ENCODE data around the gene QRFP.
"Not testable (repeated sequence)": the region's sequence is repeated elsewhere in the genome, so short reads cannot be mapped to it uniquely, and the experiment has no call there.

Gene QRFP

DNA sequence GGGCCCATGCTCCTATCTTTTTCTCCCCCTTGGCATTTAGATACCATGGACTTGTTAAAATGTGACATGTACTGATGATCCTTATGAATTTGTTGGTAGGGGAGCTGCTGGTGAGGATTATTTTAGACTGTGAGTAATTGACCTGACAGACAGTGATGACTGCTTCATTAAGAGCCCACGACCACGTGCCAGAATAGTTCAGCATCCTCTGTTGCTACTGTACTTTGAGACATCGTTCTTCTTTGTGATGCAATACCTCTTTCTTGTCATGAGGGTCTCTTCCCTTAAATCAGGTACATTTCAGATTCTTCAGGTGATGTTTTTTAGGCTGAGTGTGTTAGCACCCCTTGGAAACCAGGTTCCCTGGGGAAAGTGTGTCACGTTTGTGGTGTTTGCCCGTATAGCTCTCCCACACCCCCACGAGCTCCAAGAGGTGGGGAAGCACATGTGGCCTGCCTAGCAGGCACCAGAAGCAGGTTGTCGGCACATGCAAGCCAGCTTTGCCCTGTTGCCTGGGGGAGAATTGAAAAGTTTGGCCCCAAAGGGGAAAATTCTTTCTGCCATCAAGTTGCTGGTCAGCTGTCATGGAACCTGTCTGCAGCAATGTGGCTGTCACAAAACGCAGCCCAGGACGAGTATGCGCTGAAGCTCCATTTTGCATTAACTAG lies 25.1 kb downstream of the QRFP start:
- no peak for DNase-seq

DNA sequence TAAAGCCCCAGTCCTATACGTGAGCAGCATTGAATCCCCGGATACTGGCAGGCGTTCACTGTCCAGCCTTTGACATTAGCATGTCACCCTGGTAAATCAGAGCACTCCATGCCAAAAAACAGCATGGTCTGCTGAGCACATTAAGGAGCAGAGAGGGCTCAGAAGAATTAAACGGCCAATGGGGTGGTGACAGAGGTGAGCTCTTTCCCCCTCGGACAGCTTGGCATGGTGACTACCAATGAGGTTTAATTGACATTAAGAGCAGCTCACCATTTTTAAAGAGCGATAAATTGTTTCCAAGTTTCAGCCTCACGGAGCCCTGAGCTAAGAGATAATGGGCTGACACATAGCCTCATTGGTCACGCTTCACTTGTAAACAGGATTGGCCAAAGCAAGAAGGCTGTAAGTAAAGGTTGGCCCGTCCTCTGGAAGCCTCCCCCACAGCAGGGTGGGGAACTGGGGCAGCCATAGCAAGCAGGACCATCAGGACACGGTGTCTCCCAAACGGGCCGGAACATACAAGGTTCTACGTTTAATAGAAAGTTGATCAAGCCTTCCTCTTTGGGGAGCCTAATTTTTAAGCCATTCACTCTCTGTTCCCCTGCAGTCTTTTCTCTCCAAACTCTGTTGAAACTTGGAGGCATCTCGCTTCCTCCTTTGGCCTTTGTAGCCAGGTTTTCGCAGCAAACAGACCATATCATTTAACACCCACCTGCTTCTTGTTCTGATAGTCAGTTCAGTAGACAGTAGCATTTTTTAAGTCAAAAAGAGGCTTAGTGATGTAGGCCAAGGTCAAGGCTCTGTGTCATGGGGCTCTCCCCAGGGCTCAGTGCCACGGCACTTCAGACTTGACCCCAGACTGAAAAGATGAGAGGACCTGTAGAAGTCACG lies 25.9 kb downstream of the QRFP start:
- no peak for DNase-seq

DNA sequence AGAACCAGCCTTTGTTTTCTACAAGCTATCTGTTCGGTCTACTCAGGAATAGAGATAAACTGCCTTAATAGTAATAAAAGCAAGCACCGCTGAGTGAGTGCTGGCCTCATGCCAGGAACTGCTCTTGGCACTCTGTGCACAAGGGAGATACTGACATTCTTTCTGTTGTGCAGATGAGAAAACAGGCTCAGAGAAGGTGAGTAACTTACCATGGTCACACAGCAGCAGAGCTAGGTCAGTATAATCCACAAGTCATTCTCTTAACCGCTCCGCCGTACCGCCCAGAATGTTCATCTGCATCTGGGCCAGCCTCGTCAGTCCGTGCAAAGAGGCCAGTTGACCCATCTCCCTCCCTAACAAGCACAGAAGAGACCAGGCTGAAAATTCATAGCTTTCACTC lies 27.4 kb downstream of the QRFP start:
- DNase-seq = no peak

GRCh38 chr9:130868230-130868629 lies 28.4 kb downstream of the QRFP start:
- no peak for DNase-seq

GRCh38 chr9:130867556-130867955 lies 29.1 kb downstream of the QRFP start:
- no peak for DNase-seq

DNA sequence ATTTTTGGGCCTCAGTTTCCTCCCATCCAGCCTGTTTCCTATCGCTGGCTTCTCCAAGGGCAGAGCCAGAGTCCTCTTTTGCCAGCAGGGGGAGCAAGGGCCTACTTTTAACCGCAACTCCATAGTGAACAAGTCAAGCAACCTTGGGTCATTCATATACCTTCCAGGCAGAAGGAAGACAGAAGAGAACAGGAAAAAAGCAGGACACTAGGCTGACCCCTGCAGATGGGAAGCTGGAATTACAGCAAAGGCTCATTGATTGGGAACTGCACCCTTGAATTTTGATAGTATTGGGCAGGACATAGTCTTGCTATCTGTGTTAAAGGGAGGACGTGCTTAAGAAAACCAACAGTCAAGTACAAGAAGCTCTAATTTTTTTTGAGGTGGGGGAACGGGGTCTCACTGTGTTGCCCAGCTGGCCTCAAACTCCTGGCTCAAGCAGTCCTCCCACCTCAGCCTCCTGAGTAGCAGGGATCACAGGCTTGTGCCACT lies 30.1 kb downstream of the QRFP start:
- peak in 1 of 2 experiments; percentile 24 for DNase-seq

GRCh38 chr9:130865921-130866320 lies 30.7 kb downstream of the QRFP start:
- no peak for DNase-seq

DNA sequence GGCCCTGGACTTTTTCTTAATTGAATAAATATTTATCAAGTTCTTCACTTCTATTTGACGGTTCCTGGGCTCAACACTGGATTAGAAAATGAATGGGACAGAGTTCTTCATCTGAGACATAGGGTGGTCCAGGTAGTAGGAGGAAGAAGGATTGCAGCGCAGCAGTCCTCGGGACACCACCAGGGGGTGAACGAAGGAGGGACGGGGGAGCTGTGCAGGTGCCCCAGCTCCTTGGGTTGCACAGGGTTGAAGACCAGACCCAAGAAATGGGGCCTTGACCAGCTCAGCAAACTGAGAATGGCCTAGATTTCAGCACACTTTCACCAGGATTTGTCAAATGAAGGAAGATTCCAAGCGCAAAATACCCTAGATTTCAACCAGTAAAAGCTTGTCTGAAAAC lies 32.1 kb downstream of the QRFP start:
- no peak for DNase-seq

DNA sequence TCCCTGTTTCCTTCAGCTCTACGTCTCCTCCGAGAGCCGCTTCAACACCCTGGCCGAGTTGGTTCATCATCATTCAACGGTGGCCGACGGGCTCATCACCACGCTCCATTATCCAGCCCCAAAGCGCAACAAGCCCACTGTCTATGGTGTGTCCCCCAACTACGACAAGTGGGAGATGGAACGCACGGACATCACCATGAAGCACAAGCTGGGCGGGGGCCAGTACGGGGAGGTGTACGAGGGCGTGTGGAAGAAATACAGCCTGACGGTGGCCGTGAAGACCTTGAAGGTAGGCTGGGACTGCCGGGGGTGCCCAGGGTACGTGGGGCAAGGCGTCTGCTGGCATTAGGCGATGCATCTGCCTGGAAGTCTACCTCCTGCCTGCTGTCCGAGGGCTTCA lies 33.9 kb downstream of the QRFP start:
- no peak for DNase-seq

- no peak for DNase-seq
Observed at GRCh38 chr9:130862217-130862616, 34.4 kb downstream of the QRFP start.

GRCh38 chr9:130861372-130862180 lies 35.0 kb downstream of the QRFP start:
- no peak for DNase-seq

- DNase-seq = no peak
Observed at GRCh38 chr9:130860458-130861316, 35.9 kb downstream of the QRFP start.

DNA sequence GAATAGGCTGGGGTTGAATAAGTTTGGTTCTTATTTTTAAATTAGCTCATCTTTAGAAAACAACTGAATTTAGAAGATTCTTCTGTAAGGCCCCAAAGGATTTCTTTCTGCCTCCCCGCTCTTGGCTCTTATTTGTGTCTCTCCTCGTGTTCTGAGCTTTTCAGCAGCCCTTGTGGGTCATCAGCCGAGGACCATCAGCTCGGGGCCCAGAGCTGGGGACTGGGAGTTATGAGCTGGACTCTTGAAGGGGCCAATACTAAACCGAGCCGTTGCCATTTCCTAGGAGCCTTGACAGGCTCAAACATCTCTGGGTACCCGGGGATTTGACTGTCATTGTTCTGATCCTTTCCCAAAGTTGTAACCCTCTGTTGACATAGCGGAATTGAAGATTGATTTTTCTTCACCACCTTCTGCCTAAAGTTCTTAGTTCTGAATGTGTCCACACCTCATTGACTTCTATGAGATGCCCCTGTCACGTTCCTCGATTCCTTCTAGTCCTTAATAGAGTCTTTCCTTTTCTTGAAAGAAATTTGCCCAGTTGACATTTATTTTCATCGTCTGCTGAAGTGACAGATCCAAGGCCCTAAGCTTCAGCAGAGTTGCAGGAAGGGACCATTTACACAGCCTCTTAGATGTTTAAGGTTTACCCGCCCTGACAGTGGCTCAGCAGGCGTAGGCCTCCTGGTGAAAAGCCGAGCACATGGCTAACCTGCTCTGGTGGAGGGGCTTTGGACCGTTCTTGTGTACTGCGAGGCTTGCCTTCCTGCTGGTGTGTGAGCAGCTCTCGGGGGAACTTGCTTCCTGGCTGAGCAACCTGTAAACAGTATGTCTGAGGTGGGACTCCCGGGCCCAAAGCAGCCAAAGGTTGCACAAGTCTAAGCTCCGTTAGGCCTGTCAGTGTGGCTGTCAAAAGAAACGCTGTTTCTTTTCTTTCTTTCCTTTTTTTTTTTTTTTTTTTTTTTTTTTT lies 37.6 kb downstream of the QRFP start:
- DNase-seq = no peak

- peak in 1 of 2 experiments; percentile 18 for DNase-seq
Observed at GRCh38 chr9:130857864-130858738, 38.5 kb downstream of the QRFP start.

- DNase-seq = no peak
Observed at GRCh38 chr9:130856474-130856873, 40.1 kb downstream of the QRFP start.

DNA sequence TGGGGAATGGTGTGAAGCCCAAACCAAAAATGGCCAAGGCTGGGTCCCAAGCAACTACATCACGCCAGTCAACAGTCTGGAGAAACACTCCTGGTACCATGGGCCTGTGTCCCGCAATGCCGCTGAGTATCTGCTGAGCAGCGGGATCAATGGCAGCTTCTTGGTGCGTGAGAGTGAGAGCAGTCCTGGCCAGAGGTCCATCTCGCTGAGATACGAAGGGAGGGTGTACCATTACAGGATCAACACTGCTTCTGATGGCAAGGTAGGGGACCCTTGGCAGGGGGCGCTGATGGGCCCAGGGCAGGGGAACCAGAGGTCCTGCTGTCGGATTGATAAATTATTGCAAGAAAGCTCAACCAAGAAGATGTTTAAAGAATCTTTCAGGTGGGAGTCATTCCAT lies 41.8 kb downstream of the QRFP start:
- DNase-seq = no peak

DNA sequence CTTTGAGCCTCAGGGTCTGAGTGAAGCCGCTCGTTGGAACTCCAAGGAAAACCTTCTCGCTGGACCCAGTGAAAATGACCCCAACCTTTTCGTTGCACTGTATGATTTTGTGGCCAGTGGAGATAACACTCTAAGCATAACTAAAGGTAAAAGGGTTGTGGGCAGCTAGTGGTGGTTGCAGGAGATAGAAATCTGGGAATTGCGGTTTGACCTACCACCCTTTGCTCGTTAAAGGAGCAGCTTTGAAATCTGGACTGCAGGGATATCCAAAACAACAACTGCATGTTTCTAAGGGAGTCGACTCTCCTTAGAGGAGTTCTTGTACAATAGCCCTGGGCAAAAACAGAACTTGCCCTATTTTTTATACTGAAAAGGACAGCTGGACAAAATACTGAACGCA lies 42.5 kb downstream of the QRFP start:
- DNase-seq = no peak

DNA sequence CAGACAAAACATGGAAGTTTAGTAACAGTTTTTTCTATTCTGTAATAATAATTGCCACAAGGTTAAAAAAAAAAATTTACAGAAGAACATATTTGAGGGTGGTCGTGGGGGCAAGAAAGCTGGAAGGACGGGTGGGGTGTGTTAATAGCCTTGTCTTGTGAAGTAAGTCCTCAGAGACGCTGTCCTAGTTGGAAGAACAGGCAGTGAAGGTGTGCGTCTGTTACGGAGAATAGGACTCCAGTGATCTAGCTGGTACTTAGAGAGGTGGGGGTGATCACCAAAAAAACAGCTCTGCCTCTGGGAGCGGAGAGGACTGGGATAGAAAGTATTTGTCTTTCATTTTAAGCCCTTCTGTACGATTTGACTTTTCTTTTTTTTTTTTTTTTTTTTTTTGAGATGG lies 43.8 kb downstream of the QRFP start:
- DNase-seq = no peak

DNA sequence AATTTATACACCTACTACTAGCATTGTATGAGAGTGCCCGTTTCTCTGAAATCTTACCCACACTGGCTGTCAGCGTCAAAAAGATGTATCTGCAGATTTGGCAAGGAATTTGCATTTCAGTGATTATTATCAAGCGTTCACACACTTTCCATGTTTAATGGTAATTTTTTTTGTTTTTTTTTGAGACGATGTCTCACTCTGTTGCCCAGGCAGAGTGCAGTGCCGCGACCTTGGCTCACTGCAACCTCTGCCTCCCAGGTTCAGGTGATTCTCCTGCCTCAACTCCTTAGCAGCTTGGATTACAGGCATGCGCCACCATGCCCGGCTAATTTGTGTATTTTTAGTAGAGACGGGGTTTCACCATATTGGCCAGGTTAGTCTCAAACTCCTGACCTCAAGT lies 47.3 kb downstream of the QRFP start:
- DNase-seq = no peak

- DNase-seq = not testable (repeated sequence)
Observed at GRCh38 chr9:130848514-130848913, 48.1 kb downstream of the QRFP start.
